Measurements from ENCODE around the gene LIN28A. TPM values are rescaled to one million over a fixed set of nuclear protein-coding genes. Genes with fewer than 3 reads are reported as not detected.

The LIN28A gene
- polyA plus RNA-seq, 10 donors: 0.03 to 0.18 (median 0.06) TPM; not detected in 5

DNA sequence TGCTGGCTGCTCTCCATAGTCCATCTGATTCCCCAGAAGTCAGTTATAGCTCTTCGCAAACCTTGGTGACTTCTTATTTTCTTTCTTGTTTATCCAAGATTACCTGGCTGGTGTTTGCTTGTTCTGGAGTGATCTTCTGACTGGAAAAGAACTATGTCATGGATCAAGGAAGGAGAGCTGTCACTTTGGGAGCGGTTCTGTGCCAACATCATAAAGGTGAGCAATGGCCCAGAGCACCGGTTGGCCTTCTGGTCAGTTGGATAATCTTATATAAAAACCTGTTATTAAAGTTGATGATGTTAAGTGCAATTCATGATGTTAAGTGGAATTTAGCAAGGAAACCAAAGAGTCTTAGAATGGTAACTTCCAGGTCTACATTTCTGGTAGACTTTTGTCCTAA, 22.2 kb downstream of the LIN28A start:
- no peak for DNase-seq

DNA sequence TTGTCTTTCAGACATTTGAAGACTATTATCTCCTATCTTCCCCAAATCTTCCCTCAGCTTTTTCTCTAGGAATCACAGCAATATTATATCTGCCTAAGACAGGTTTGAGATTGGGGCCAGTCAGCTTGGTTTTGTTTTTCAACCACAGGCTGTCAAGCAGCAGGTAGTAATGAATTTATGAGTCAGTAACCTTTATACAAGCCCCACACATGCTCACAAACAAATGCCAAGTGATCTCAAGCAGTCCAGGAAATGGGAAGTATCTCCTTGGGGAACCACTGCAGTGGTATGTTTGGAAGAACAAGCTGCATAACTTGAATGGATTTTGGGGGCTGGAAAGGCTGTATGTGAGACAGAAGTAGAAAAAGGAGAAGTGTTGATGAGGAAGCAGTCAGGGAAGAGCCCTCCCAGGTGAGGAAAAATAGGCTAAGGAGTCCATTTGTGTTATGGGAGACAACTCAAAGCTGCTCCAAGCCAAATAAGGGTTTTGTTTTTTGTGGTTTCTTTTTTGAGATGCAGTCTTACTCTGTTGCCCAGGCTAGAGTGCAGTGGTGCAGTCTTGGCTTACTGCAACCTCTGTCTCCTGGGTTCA, 23.6 kb downstream of the LIN28A start:
- DNase-seq: no peak

DNA sequence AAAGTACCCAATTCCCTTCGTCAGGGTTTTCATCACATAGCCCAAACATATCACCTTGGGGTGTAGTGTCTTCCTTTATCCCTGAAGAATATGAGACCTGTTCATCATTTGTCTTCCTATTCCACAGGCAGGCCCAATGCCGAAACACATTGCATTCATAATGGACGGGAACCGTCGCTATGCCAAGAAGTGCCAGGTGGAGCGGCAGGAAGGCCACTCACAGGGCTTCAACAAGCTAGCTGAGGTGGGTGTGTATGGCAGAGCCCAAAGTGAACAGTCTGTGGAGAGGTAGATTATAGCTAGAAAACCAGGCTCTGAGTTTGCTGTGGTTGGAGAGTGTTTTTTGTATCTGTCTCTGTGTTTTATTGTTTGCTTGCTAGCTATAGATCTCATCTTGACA, 27.4 kb downstream of the LIN28A start:
- no peak for DNase-seq

DNA sequence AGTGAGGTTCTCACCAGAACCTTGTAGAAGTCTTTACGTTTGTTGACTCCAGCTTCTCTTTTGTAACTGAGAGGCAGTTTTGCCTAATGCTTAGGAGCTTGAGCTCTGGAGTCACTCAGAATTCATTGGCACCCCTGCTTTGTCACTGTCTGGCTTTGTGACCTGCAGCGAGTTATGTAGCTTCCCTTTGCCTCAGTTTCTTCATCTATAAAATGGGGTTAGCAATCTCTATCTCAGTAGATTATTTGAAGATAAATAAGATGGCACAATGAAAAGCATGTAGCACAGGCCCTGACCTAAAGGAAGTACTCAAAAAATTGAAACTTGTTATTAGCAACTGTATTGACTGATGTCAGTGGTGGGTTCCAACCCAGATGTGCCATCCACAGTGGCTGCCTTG, 29.6 kb downstream of the LIN28A start:
- DNase-seq: no peak

DNA sequence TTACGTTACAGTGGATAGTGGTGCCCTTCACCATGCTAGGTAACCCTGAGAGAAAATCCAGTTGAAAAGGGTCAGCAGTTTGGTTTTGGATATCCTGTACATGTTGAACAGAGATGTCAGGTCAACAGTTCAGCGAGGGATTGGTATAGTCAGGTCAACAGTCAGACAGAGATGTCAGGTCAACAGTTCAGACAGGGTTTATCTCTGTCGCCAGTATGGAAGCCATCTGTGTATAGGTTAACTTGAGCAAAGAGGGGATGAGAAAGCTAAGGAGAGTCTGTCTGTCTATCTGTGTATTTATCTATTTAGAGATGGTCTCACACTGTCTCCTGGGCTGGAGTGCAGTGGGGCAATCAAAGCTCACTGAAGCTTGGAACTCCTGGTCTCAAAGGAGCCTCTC, 39.3 kb downstream of the LIN28A start:
- no peak for DNase-seq

DNA sequence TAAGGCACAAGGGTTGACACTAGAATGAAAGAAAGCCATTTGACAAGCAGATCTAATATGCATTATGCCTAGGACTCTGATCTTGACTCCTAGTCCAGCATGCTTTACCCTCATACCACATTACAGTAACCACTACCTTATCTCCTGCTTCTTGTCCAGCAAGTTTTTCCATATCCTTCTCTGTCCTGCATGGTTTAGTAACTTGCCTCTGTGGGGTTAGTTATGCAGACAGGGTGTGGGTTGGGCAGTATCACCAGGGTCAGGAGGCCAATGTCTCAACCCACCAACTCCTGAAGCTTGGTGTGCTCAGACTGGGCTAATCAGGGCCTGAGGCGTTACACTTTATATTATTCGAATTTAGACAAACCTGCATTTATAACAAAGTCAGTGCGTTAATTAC, 40.3 kb downstream of the LIN28A start:
- DNase-seq: no peak

DNA sequence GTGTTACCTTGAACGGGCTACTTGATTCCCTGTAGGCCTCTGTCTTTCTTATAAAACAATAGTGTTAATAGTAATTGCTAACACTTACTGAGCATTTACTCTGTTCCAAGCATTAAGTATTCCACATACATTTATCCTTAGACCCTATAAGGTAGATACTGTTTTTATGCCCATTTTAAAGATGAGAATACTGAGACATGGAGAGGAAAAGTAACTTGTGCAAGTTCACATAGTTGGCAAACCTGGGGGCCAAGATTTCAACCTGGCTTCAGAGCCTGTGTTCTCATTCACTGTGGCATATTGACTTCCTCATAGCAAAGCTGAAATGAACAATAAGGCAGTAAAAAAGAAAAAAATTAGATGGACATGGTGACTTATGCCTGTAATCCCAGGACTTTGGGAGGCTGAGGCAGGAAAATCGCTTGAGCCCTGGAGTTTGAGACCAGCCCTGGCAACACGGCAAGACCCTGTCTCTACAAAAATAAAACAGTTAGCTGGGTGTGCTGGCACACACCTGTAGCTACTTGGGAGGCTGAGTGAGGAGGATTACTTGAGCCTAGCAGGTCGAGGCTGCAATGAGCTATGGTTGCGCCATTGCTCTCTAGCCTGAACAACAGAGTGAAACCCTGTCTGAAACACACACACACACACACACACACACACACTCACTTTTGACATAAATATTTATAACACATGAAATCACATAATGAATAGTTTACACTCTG, 42.0 kb downstream of the LIN28A start:
- DNase-seq: no peak

DNA sequence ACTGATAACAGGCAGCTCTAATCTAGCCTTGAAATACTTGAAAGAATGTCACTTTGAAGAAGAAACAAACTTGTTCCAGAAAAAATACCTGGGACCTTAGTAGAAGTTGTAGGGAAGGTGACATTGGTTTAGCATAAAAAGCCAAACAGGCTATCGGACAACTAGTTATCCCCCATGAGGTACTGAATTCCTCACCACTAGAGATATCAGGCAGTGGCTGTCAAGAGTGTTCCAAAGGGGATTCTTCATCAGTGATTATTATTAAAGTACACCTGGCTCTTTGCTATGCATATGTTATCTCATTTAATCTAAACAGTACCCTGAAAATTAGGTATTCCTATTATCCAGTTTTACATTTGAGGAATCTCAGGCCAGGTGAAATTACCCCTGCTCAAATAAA, 48.5 kb downstream of the LIN28A start:
- no peak for DNase-seq

DNA sequence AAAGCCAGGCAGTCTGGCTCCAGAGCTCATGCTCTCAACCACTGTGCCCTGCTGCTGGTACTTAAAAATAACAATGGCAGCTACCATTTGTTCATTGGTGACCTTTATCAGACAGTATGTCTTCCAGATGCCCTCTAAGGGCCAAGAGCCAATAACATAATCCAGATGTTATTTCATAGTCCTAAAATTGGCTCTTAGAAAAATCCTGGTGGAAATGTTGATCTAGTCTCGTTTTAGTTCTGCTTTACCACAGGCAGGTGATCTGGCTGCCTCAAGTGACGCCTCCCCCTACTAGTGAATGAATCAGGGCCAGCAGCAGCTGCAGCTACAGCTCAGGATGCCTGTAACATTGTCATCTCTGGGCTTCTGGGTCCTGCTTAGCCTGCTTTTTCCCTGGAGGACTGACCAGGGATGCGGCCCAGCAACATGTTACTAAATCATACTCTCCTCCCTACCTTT, 49.0 kb downstream of the LIN28A start:
- DNase-seq: no peak

DNA sequence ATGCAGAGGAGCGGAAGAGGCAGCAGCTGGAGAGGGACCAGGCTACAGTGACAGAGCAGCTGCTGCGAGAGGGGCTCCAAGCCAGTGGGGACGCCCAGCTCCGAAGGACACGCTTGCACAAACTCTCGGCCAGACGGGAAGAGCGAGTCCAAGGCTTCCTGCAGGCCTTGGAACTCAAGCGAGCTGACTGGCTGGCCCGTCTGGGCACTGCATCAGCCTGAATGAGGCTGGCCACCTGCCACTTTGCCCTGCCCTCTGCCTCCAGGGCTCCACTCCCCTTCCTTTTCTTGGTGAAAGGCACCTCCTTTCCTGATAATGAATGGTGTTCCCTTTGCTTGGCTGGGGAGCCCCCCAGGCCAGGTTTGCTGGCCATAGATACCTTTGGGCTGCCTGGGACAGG, 58.3 kb downstream of the LIN28A start:
- DNase-seq: peak in 2 of 3 donors; percentile 36 to 54

DNA sequence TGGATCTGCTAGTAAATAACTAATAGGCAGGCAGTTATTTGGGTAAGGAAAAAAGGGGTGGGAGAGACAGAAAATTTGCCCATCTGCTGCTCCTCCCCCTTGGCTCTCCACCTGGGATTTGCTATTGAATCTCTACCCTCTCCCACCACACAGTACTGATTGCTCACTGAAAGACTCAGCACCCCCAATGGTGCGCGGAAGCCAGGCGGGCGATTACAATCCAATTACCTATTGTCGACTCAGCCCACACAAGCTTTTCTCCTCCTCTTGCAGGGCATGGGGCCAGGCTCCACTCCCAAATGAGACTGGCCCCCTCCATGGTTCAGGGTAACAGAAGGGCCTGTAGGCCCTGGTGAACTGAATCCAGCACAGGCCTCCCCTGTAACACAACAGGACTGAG, 58.9 kb downstream of the LIN28A start:
- DNase-seq: no peak

DNA sequence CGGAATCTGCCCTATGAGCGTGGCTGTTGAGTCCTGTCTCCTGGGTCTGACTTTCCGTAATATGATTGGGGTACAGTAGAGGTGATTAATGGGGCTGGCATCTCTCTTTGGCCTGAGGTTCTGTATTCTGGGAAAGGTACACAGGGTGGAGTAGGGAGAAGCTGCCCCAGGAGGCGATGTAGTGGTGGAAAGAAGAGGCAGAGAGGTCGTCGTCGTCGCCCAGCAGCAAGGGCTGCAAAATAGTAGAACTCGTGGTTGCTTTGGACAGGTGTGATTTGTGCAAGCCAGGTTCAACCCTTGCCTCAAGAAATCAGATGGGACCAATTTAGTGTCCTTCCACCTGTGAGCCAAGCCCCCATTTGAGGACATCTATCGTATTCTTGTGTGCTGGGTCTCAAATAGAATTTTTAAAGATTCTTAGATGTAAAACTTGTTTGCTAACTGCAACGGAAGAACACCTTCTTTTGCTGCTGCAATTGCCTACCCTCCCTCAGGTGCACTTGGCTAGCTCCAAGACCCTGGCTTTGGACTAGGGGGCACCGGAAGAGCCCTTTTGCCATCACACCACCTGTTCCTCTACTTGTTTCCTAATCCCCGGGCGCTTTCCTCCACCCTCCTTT, 60.4 kb downstream of the LIN28A start:
- DNase-seq: no peak

DNA sequence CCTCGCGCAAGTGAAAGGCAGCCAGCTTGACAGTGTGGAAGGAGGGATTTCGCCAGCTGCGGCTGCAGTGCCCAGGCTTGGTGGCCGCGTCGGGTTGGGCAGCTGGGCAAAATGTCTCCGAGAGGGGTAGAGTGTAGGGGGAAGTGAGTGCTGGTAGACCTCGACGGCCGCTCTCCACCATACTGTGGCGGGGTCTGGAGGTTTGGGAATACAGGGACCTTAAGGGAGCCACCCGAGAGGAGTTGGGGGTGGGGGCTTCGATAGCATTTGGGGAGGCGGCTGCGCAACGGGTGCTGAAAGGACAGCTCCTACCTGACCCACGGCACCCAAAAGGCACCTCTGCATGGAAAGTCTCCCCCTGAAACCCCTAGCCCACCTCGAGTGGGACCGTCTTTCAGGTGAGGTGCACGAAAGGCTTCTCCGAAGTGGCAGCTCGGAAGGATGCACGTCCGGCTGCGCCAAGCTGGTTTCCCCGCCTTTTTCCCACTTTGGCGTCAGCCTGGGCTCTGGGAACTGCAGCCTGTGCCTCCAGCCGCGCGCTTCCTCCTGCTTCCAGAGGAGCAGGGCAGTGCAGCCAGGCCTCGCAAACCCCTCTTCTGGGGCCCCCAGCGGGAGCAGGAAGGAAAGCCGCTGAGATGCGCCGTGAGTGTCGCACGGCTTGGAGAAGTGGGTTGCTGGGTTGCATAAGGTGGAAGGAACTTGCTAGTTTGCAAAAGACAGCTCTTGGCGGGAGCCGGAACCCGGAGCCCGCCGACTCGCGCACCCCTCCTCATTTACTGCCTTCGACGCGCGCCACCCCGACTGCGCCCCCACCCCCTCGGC, 61.1 kb downstream of the LIN28A start:
- DNase-seq: peak; percentile 63 to 93 (median 75)

DNA sequence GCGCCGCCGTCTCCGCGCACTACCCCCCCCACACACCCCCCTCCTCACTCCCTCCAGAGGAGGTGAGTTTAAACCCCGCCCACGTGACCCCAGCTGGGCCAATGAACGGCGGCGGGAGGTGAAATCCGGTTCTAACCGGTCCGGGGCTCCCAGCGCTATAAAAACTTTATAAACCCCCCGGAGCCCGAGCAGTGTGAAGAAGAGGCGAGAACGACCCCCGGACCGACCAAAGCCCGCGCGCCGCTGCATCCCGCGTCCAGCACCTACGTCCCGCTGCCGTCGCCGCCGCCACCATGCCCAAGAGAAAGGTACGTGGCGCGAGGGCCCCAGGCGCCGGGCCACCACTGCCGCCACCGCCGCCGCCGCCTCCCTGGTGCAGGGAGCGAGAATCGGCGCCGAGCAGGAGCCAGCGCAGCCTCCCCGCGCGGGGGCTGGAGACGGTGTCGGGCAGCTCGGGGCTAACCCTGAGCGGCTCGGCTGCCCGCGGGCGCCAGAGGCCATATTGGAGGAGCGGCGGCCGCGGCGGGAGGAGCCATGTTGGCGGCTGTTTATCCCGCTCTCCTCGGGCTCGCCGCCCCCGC, 61.8 kb downstream of the LIN28A start, which contains the start of gene HMGN2:
TSS of gene HMGN2 (plus strand) at position 121 of the 581 bp plus-strand sequence. CDS start at position 294, 173 bp downstream.
- DNase-seq: peak; percentile 94 to 96 (median 95)

DNA sequence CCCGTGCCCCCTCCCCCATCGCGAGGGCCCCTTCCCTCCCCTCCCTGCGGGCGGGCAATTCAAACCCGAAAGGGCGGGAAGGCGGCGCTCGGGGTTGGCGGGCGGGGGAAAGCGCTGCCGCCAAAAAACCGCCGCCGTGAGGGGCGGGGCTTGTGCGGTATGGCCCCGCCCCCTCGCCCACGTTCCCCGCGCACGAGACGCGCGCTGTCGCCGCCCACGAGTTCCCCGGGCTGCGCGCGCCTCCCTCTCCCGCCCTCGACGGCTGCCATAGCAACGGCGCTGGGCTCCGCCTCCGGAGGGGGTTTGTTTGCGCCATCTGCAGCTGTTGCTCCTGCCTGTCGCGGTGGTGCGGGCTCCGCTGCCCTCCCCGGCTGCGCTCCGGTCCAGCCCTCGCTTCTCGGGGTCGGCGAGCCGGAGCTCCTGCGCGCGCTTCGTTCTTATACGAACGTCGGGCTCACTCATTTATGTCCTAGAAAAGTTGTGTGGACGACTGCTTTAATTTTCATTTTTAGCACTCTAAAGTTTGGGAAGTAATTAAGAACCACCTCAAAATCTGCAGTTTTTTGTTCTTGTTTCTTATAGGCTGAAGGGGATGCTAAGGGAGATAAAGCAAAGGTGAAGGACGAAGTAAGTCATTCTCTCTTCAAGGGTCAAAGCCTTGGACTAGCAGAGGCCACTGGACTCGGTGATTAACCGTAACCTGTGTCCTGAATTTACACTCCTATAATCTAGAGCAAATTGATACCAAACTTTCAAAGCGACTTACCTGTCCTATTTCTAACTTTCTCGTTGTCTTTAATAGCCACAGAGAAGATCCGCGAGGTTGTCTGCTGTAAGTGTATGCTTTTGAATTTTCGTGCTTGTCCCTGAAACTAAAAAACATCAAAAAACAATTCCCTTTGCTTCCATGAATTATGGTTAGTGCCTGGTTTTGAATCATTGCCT, 62.6 kb downstream of the LIN28A start:
- peak; percentile 96 to 98 (median 96) for DNase-seq

DNA sequence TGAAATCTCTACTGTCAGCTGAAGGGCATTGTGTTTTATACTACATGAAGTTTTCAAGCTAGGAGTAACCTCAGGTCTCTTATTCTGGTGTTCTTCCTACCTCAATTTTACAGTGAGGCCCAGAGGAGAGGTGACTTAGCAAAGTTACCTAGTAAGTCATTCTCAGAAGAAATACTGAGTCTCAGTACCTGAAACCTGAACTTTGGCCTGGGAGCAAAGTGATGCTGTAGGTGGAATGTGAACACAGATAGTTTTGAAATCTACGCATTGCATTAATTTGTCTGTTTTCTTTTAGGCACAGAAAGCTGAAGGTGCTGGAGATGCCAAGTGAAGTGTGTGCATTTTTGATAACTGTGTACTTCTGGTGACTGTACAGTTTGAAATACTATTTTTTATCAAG, 64.2 kb downstream of the LIN28A start:
- no peak for DNase-seq

DNA sequence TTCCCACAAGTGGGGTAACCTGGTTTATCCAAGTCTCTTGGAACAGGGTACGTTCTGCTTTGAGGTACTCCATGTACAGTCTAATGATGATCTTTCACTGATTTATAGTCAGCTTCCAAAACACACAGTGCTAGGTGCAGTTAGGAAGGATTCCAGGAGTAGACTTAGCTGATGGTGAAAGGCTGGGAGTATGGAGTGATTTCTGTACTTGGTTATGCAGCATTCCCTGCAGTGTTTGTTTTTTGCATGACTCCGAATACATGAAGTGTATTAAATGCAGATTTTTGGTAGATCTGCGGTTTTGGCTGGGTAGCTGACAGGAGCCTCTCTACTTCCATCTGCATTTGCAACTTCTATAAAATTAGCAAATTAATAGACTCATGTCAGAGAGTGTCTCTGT, 65.4 kb downstream of the LIN28A start:
- DNase-seq: no peak

DNA sequence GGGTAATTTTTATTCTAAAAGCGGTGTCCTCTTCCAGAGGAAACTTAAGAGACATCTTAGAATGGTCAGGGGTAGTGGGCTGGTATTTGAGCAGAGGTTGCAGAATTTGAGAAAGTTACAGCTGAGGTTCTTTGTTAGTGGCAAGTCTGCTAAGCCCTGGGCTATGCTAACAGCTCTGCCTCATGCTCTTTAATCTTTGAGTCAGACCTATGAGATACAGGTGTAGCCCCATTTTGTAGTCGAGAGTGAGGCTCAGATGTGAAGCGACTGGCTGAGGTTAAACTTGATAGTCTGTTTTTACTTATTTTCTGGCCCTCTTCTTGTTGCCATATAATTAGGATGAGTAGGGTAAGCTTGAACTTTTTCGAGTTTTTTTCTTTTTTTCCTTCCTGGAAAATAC, 66.3 kb downstream of the LIN28A start:
- DNase-seq: no peak

DNA sequence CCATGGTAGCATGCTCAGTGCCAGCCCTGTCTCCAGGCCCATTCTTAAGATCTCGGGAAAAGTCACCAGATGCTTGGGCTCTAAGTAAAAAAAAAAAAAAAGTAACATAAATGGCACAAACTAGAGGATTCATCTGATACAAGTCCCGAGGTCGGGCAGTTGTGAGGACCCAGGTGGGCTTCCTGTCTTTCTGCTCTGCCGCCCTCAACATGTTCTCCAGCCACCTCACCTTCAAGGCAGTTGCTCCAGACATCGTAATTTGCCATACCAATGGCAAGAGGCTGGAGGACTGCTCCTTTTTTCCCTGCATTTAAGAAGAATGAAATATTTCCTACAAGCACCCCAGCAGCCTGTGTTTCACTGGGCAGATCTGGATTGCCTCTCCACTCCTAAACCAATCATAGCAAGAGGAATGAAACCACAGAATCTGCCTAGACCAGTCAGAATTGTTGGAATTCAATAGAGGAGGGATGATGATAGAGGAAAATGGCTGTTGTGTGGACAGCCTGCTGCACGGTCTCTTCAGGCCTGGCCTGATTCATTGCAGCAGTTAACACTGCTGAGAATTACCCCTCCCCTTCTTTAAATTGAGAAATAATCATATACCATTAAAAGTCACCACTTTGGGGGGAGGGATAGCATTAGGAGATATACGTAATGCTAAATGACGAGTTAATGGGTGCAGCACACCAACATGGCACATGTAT, 67.0 kb downstream of the LIN28A start:
- no peak for DNase-seq

DNA sequence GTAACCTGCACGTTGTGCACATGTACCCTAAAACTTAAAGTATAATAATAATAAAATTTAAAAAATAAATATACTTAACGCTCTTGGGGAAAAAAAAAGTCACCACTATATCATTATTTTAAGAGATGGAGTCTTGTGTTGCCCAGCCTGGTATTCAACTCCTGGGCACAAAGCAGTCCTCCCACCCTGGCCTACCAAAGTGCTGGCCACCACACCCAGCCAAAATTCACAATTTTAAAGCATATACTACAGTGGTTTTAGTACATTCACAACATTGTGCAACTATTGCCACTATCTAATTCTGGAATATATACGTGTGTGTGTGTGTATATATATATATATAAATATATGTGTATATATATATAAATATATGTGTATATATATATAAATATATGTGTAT, 67.5 kb downstream of the LIN28A start:
- no peak for DNase-seq

Measured in muscle of back (tissue), 11 donors.